Thoracic aorta (tissue), 2 donors: ENCODE measurements around the gene PAN3. TPM values are rescaled to one million over a fixed set of nuclear protein-coding genes. Genes with fewer than 3 reads are reported as not detected.

Experiments
- ATAC-seq: fragments of 150-250 bp; one replicate; pipeline ENCODE4 v1.8.0; 2017; ENCODE audit warnings: low read depth; ENCODE audit not compliant: insufficient number of reproducible peaks, low FRiP score
- DNase-seq: peaks from one replicate; pipeline ENCODE4 v3.0.0-alpha.2; 2020; ENCODE audit warnings: low spot score
- H3K27ac ChIP-seq, 2 donors: fragments of 200-600 bp; sonication (generic); 1 replicate in 1 of 2; 2 replicates in 1 of 2; pipeline ENCODE4 v1.5.1; 2016; ENCODE audit warnings: mild to moderate bottlenecking in 2 of 2, moderate library complexity in 2 of 2
- H3K27me3 ChIP-seq: fragments of 200-600 bp; sonication (generic); replicated peaks from 2 replicates; pipeline ENCODE4 v1.6.0; 2016; ENCODE audit warnings: mild to moderate bottlenecking; ENCODE audit not compliant: insufficient read depth
- H3K36me3 ChIP-seq: fragments of 200-600 bp; sonication (generic); one replicate; pipeline ENCODE4 v1.5.1; 2016
- H3K4me1 ChIP-seq, 2 donors: fragments of 200-600 bp; sonication (generic); 1 replicate in 1 of 2; 2 replicates in 1 of 2; pipeline versions ENCODE4 v1.5.1 to v1.6.0; 2016; ENCODE audit warnings: low read depth in 2 of 2, mild to moderate bottlenecking in 1 of 2; ENCODE audit not compliant: control insufficient read depth in 1 of 2
- H3K4me3 ChIP-seq: fragments of 200-600 bp; sonication (generic); 2 replicates; pipeline ENCODE4 v1.5.1; 2016; ENCODE audit warnings: mild to moderate bottlenecking
- H3K9me3 ChIP-seq: fragments of 200-600 bp; sonication (generic); 2 replicates; pipeline ENCODE4 v1.5.1; 2016
- total RNA-seq, 2 donors: library from RNA; depleted of rRNA; stranded (reverse); fragments of >200 nt; gene quantifications; one replicate each; pipeline versions ENCODE4 v1.1.0 to v1.2.3, GENCODE V29; 2016
- TF ChIP-seq, protein P1 (sequence below): fragments of 200-600 bp; sonication (generic); IDR thresholded peaks from one replicate; pipeline ENCODE4 v1.5.1; 2019; ENCODE audit warnings: antibody characterized with exemption

PAN3 gene
- total RNA-seq, 2 donors from 2014 or later, result 33.3 to 45.3 TPM

DNA sequence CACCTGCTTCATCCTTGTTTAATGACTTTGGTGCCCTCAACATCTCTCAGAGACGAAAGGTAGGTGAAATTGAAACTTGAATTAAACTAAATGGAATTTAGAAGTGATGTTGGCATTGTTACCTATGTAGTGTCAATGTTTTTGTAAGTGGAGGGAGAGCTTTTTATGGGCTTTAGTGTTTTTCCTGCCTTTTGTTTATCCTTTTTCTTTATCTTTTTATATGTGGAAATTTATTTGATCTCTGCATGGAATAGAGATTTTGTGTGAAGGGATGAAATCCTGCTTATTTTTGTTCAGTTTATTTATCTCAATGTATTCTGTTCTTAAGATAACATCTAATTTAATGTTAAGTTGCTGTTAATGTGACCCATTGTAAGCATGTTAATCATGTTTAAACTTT is 39.5 kb downstream of the PAN3 start:
- no peak overlapping the region for H3K4me3 ChIP-seq
- no peaks in the 10 kb centered on the region for H3K27me3 ChIP-seq
- no peak for ATAC-seq

DNA sequence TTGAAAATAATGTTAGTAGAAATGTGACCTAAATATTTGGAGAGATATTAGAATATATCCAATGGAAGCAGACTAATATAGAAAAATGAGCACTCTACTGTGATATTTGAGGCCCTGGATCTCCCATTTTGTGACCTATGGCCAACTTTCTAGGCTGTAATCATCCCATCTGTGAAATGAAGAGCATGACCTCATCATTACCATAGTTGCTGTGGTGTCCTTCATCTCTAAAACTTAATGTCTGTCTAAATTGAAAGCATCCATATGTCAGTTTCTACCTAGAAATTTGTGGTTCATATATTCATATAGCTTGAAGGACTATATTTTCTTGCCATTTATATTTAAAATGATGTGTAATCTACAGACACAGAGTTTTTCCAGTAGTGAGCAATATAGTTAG is 41.6 kb downstream of the PAN3 start:
- Histone ChIP-seq H3K27ac (no peak overlapping the region), H3K4me1 (peaks cover 3 to 8% of the 10 kb centered on the region in 2 donors), H3K4me3 (no peak overlapping the region), H3K27me3 (no peaks in the 10 kb centered on the region), H3K36me3 (peaks cover 4% of the 10 kb centered on the region), H3K9me3 (no peaks in the 10 kb centered on the region)
- ATAC-seq, result no peak
- no peak for DNase-seq
- TF ChIP-seq, protein P1, sequence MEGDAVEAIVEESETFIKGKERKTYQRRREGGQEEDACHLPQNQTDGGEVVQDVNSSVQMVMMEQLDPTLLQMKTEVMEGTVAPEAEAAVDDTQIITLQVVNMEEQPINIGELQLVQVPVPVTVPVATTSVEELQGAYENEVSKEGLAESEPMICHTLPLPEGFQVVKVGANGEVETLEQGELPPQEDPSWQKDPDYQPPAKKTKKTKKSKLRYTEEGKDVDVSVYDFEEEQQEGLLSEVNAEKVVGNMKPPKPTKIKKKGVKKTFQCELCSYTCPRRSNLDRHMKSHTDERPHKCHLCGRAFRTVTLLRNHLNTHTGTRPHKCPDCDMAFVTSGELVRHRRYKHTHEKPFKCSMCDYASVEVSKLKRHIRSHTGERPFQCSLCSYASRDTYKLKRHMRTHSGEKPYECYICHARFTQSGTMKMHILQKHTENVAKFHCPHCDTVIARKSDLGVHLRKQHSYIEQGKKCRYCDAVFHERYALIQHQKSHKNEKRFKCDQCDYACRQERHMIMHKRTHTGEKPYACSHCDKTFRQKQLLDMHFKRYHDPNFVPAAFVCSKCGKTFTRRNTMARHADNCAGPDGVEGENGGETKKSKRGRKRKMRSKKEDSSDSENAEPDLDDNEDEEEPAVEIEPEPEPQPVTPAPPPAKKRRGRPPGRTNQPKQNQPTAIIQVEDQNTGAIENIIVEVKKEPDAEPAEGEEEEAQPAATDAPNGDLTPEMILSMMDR, result no peak

More for the DNA sequence above, 39.5 kb downstream of the PAN3 start:
- no peak for DNase-seq
- no peak overlapping the region for H3K27ac ChIP-seq
- TF ChIP-seq, protein P1, result no peak
- no peaks in the 10 kb centered on the region for H3K4me1 ChIP-seq
- no peaks in the 10 kb centered on the region for H3K9me3 ChIP-seq
- H3K36me3 ChIP-seq, result peaks cover 4% of the 10 kb centered on the region

DNA sequence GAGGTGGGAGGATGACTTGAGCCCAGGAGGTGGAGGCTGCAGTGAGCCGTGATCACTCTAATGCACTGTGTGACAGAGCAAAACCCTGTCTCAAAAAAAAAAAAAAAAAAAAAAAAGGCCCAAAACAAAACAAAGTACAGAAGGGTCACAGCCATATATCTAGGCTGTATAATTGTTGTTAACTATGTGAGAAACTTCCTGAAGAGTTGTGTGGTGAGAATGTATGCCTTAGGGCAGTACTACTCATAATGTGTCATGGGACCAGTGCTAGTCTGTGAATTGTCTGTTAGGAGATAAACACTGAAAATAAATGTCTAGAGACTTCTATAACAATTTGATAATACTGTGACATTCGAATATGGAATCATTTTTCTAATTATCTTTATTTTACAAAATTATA is 43.1 kb downstream of the PAN3 start:
- TF ChIP-seq, protein P1, result no peak
- DNase-seq (no peak), ATAC-seq (no peak)
- Histone ChIP-seq H3K36me3 (peaks cover 4% of the 10 kb centered on the region), H3K4me3 (no peak overlapping the region), H3K27ac (no peak overlapping the region), H3K27me3 (no peaks in the 10 kb centered on the region), H3K4me1 (peaks cover 3 to 18% of the 10 kb centered on the region in 2 donors), H3K9me3 (no peaks in the 10 kb centered on the region)

DNA sequence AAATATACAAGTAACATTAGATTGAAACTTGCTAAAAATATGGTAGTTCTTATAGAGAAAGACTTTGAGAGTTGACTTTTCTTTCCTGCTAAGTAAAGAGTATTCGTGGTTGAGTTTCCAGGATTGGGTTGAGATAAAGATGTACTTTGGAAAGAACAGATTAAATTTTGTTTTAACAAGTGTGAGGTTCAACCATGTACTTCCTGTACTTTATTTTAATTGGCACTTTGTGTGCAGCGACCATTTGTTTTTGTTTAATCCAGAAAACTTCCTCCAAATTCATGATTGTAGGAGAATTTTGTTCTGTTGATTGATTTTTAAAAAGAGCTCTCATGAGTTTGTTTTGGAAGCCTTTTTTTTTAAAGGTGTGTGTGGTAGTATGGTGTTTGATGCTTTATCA is 46.9 kb downstream of the PAN3 start:
- Histone ChIP-seq H3K36me3 (no peaks in the 10 kb centered on the region), H3K9me3 (no peaks in the 10 kb centered on the region), H3K4me1 (peaks cover 3 to 18% of the 10 kb centered on the region in 2 donors), H3K4me3 (no peak overlapping the region), H3K27ac (no peak overlapping the region), H3K27me3 (no peaks in the 10 kb centered on the region)
- ATAC-seq, result no peak
- TF ChIP-seq, protein P1, result no peak
- no peak for DNase-seq

DNA sequence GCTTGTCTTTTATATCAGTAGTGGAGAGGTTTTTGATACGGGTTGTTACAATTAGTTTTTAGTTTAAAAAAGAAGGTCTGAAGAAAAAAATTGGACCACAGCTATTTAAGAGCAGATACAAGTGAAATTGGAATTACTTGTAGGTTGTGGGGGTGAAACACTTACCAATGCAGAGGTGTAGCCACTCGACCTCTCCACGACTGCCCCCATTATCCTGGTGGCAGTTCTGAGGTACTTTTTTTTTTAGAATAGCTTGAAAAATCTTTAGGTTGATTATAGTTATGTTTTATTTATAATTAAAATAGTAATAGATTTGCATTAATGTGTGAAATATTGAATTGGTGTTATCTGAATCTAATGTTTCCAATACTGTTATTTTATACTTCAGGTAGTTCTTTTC is 60.7 kb downstream of the PAN3 start:
- Histone ChIP-seq H3K9me3 (no peaks in the 10 kb centered on the region), H3K36me3 (no peaks in the 10 kb centered on the region), H3K27ac (no peak overlapping the region), H3K4me1 (no peaks in the 10 kb centered on the region), H3K27me3 (no peaks in the 10 kb centered on the region), H3K4me3 (no peak overlapping the region)
- TF ChIP-seq, protein P1, result peak; percentile 14
- ATAC-seq (no peak), DNase-seq (no peak)
